ENCODE results near the gene CCDC149.

Gene CCDC149

DNA sequence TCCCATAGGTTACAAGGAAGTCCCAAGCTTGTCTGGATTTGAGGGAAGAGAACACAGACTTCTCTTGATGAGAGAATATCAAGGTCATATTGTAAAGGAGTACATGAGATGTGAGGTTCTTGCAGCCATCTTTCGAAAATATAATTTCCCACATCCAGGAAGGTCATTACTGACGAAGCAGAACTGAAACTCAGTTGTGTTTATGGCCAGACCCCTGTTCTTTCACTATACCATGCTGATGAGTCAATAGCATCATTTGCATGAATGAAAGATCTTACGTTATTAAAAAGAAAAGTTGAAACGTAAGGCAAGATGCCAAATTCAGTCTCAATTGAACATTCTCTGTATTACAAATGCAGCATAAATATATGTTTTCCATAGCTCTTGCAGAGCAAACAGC is 14.2 kb upstream of the CCDC149 start:
- no peak overlapping the region for H3K27ac ChIP-seq
- TF ChIP-seq ZFX (IDR thresholded peaks at IDR 0.05) (no peak), CTCF (conservative IDR thresholded peaks at IDR 0.05) (no peak)

DNA sequence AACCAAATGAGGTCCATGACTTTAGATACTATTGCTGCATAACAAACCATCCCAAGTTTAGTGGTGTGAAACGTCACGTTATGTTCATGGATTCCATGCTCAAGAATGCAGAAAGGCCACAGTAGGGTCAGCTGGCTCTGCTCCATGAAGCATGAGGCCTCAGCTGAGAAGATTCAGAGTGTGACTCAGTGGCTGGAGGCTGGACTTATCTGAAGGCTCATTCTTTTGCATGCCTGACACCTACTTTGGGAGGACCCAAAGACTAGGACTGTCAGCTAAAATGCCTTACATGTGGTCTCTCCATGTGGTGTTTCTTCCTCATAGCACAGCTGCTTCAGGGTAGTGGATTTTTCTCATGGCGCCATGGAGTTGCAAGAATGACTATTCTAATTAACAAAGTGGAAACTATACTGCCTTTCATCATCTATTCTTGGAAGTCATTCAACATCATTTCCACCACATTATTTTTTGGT is 11.5 kb upstream of the CCDC149 start:
- no peak for TF ChIP-seq CTCF (conservative IDR thresholded peaks at IDR 0.05)
- TF ChIP-seq ZFX (IDR thresholded peaks at IDR 0.05), result no peak

GRCh38 chr4:24923550-24923949 is 10.7 kb upstream of the CCDC149 start:
- H3K27ac ChIP-seq, result no peak overlapping the region
- TF ChIP-seq CTCF (conservative IDR thresholded peaks at IDR 0.05), result no peak
- TF ChIP-seq ZFX (IDR thresholded peaks at IDR 0.05), result no peak

More for the DNA sequence above, 11.5 kb upstream of the CCDC149 start:
- H3K27ac ChIP-seq, result no peak overlapping the region

DNA sequence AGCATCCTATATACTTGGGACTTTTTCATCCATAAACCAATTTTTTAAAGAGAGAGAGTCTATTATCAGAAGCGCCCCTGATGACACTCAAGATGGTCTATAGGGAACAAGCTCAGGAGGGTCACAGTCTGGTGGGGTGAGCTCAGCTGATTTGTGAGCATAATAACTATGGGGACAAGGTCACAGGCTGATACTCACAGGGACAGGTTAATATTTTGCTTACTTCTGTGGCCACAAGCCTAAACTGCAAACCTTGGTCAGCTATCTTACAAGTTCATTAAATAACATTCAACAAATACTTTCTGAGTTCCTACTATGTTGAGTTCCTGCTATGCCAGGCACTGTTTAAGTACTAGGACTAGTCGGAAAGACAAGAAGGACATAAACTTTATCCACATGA is 10.2 kb upstream of the CCDC149 start:
- H3K27ac ChIP-seq, result no peak overlapping the region
- no peak for TF ChIP-seq CTCF (conservative IDR thresholded peaks at IDR 0.05)
- no peak for TF ChIP-seq ZFX (IDR thresholded peaks at IDR 0.05)

DNA sequence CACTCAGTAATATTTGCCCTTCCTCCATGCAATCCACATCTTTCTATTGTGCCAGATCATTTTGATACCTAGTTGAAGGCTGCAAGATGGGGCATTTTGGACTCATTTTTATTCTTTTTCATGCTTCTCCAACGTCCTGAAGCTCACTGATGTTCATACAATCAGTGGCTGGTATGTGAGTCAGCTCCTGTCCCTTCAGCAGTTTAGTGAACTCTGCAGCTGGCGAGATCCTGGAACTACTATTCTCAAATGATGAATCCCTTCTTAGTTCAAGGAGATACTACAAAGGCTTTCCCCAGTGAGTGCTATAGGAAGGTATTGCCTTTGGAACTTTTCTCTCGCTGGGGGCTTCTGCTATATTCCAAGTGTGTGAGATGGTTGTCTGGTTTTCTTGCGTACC is 9.6 kb upstream of the CCDC149 start:
- no peak overlapping the region for H3K27ac ChIP-seq
- no peak for TF ChIP-seq CTCF (conservative IDR thresholded peaks at IDR 0.05)
- TF ChIP-seq ZFX (IDR thresholded peaks at IDR 0.05), result no peak

DNA sequence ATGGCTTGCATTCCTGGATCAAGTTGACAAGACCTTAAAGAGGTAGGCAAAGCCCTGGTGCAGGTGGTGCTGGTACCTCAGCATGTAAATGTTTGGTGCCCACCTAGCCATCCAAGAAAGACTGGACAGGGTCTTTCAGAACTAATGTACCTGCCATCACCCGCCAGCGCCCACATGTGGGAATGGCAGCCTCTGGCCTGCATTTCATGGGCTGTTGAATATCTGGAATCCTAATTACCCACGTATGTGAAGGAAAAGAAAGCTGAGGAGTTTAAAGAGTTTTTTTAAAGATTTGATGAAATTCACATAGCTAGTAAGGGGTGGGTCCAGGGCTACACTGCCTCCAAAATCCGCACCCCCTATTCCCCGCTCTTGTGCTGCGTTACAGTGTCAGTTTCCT is 8.6 kb upstream of the CCDC149 start:
- TF ChIP-seq ZFX (IDR thresholded peaks at IDR 0.05) (no peak), CTCF (conservative IDR thresholded peaks at IDR 0.05) (no peak)
- no peak overlapping the region for H3K27ac ChIP-seq

GRCh38 chr4:24920008-24920407 is 7.2 kb upstream of the CCDC149 start:
- no peak for TF ChIP-seq CTCF (conservative IDR thresholded peaks at IDR 0.05)
- no peak for TF ChIP-seq ZFX (IDR thresholded peaks at IDR 0.05)
- H3K27ac ChIP-seq, result no peak overlapping the region
